Kidney epithelial cell (primary cell): Measurements from ENCODE around the gene GNAS. TPM values are rescaled to one million over a fixed set of nuclear protein-coding genes. Genes with fewer than 3 reads are reported as not detected.

ENCODE experiments used
- DNase-seq: peaks from one replicate; pipeline ENCODE4 v3.0.0-alpha.2; 2010; ENCODE audit warnings: low read depth
- H3K27me3 ChIP-seq: 2 replicates; pipeline ENCODE4 v1.6.0; 2011; ENCODE audit warnings: low read length; ENCODE audit not compliant: control insufficient read depth, insufficient read depth
- H3K36me3 ChIP-seq: 2 replicates; pipeline ENCODE4 v1.5.1; 2011; ENCODE audit warnings: low read length; ENCODE audit not compliant: control insufficient read depth, insufficient read depth
- H3K4me3 ChIP-seq: 2 replicates; pipeline ENCODE4 v1.5.1; 2011; ENCODE audit warnings: low read depth, mild to moderate bottlenecking, control low read depth, low read length
- CTCF ChIP-seq: IDR thresholded peaks from 2 replicates; pipeline ENCODE4 v1.5.1; 2011; ENCODE audit warnings: mild to moderate bottlenecking, moderate library complexity, low read length, control low read depth, inconsistent platforms; ENCODE audit not compliant: insufficient read depth, poor library complexity, severe bottlenecking
- total RNA-seq: library from RNA; depleted of rRNA; stranded (reverse); fragments of >200 nt; gene quantifications from 2 replicates; pipeline ENCODE4 v1.2.3, GENCODE V29; 2015

GNAS gene
- total RNA-seq, 1 donor from 2014 or later = 851 TPM

- TF ChIP-seq CTCF = no peak
- no peak for DNase-seq
- H3K4me3 ChIP-seq = peak overlapping the region; percentile 85
- H3K36me3 ChIP-seq = no peaks in the 10 kb centered on the region
- H3K27me3 ChIP-seq = no peaks in the 10 kb centered on the region
These were observed 39.2 kb downstream of the GNAS start for GRCh38 chr20:58891718-58892140.

- no peaks in the 10 kb centered on the region for H3K36me3 ChIP-seq
- H3K4me3 ChIP-seq = peak overlapping the region; percentile 85
- no peak for TF ChIP-seq CTCF
- no peak for DNase-seq
- no peaks in the 10 kb centered on the region for H3K27me3 ChIP-seq
These were observed 39.8 kb downstream of the GNAS start for GRCh38 chr20:58892141-58892931.

GRCh38 chr20:58892932-58893224 lies 40.4 kb downstream of the GNAS start:
- Histone ChIP-seq H3K4me3 (peak overlapping the region; percentile 85), H3K27me3 (no peaks in the 10 kb centered on the region), H3K36me3 (peaks cover 1% of the 10 kb centered on the region)
- no peak for DNase-seq
- no peak for TF ChIP-seq CTCF

GRCh38 chr20:58893355-58894120 lies 41.0 kb downstream of the GNAS start:
- no peak for DNase-seq
- no peak for TF ChIP-seq CTCF
- H3K36me3 ChIP-seq = peaks cover 1% of the 10 kb centered on the region
- no peaks in the 10 kb centered on the region for H3K27me3 ChIP-seq
- H3K4me3 ChIP-seq = peak overlapping the region; percentile 85

- Histone ChIP-seq H3K4me3 (no peak overlapping the region), H3K27me3 (no peaks in the 10 kb centered on the region), H3K36me3 (peaks cover 1% of the 10 kb centered on the region)
- DNase-seq = no peak
- no peak for TF ChIP-seq CTCF
These were observed 42.3 kb downstream of the GNAS start for GRCh38 chr20:58894652-58895447.
